GM12892 (cell line): ENCODE data around the gene KIF17.

Experiments used
- POLR2A ChIP-seq: IDR thresholded peaks from 2 replicates; pipeline ENCODE4 v1.6.1; 2011; ENCODE audit warnings: low read depth, low read length, control low read depth
- POLR2AphosphoS5 ChIP-seq: IDR thresholded peaks from 2 replicates; pipeline ENCODE4 v1.6.1; 2011; ENCODE audit warnings: low read depth, low read length, control low read depth

- TF ChIP-seq POLR2A (no peak), POLR2AphosphoS5 (no peak)
These were observed 60.8 kb downstream of the KIF17 start for GRCh38 chr1:20657024-20657423.
